ENCODE data around the gene MSLN. TPM values are rescaled to one million over a fixed set of nuclear protein-coding genes. Genes with fewer than 3 reads are reported as not detected.

MSLN gene
- total and polyA plus RNA-seq, 2 of the 13 experiments (the other 11 are each of a cell fraction or from before 2014, with no cell fraction given): 2.0 to 2.3 TPM

DNA sequence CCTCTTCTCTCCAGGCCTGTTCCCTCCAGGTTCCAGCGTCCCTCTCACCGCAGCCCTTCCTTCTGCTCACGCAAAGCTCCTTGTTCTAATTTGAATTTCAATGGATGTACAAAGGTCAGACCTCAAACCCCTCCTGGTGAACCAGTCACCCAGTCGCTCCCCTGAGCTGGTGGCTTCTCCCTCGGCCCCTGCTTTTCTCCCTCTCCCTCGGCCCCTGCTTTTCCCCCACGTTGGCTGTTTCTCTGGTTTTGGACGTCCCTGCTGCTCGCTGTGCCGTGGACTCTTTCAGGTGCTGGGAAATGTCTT lies 8.6 kb upstream of the MSLN start:
- no peaks in the 10 kb centered on the region for H3K9me3 ChIP-seq (ENCODE audit: low read length)
- intact Hi-C loops (cut with micrococcal nuclease; ENCODE audit: unreplicated experiment): no loop called here
- no peaks in the 10 kb centered on the region for H4K20me1 ChIP-seq (ENCODE audit: insufficient read depth, low read length)
- 2% methylated on average over 10 of the region's 10 CpGs for WGBS (ENCODE audit: low lambda C conversion rate)
- peaks cover 11% of the 10 kb centered on the region for H3K4me1 ChIP-seq (ENCODE audit: insufficient read depth, low read length)
- ChIA-PET CTCF (ENCODE audit: low intra/inter-chr PET ratio, low total read pairs) (no interaction called here), POLR2A (interaction anchor here (1.3 kb wide), 1 partner anchor 9 kb away, joined by 3 read pairs; no protein-coding TSS in a partner anchor)
- TF ChIP-seq RAD21 (CRISPR knock-in tag; IDR thresholded peaks at IDR 0.05) (no peak), SP4 (CRISPR knock-in tag; IDR thresholded peaks at IDR 0.05) (no peak), KAT2B (IDR thresholded peaks at IDR 0.05; ENCODE audit: borderline replicate concordance, low read depth, low read length) (no peak), ARNTL (CRISPR knock-in tag; IDR thresholded peaks at IDR 0.05) (no peak), SIX1 (CRISPR knock-in tag; IDR thresholded peaks at IDR 0.05; ENCODE audit: borderline replicate concordance) (no peak), RFX5 (IDR thresholded peaks at IDR 0.05; ENCODE audit: low read depth, low read length) (no peak), KMT2A (CRISPR knock-in tag; IDR thresholded peaks at IDR 0.05) (no peak), HES4 (CRISPR knock-in tag; IDR thresholded peaks at IDR 0.05; ENCODE audit: borderline replicate concordance) (no peak), GZF1 (CRISPR knock-in tag; IDR thresholded peaks at IDR 0.05) (no peak), CCAR2 (optimal IDR thresholded peaks at IDR 0.05; ENCODE audit: low read depth, low read length) (no peak), ZC3H13 (CRISPR knock-in tag; IDR thresholded peaks at IDR 0.05) (no peak), ZNF607 (CRISPR knock-in tag; IDR thresholded peaks at IDR 0.05; ENCODE audit: borderline replicate concordance) (no peak)
- TF ChIP-seq, protein P1, sequence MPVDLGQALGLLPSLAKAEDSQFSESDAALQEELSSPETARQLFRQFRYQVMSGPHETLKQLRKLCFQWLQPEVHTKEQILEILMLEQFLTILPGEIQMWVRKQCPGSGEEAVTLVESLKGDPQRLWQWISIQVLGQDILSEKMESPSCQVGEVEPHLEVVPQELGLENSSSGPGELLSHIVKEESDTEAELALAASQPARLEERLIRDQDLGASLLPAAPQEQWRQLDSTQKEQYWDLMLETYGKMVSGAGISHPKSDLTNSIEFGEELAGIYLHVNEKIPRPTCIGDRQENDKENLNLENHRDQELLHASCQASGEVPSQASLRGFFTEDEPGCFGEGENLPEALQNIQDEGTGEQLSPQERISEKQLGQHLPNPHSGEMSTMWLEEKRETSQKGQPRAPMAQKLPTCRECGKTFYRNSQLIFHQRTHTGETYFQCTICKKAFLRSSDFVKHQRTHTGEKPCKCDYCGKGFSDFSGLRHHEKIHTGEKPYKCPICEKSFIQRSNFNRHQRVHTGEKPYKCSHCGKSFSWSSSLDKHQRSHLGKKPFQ (CRISPR knock-in tag; IDR thresholded peaks at IDR 0.05; ENCODE audit: insufficient replicate concordance): no peak
- TF ChIP-seq, protein P2, sequence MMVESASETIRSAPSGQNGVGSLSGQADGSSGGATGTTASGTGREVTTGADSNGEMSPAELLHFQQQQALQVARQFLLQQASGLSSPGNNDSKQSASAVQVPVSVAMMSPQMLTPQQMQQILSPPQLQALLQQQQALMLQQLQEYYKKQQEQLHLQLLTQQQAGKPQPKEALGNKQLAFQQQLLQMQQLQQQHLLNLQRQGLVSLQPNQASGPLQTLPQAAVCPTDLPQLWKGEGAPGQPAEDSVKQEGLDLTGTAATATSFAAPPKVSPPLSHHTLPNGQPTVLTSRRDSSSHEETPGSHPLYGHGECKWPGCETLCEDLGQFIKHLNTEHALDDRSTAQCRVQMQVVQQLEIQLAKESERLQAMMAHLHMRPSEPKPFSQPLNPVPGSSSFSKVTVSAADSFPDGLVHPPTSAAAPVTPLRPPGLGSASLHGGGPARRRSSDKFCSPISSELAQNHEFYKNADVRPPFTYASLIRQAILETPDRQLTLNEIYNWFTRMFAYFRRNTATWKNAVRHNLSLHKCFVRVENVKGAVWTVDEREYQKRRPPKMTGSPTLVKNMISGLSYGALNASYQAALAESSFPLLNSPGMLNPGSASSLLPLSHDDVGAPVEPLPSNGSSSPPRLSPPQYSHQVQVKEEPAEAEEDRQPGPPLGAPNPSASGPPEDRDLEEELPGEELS (CRISPR knock-in tag; IDR thresholded peaks at IDR 0.05): no peak
- TF ChIP-seq, protein P3, sequence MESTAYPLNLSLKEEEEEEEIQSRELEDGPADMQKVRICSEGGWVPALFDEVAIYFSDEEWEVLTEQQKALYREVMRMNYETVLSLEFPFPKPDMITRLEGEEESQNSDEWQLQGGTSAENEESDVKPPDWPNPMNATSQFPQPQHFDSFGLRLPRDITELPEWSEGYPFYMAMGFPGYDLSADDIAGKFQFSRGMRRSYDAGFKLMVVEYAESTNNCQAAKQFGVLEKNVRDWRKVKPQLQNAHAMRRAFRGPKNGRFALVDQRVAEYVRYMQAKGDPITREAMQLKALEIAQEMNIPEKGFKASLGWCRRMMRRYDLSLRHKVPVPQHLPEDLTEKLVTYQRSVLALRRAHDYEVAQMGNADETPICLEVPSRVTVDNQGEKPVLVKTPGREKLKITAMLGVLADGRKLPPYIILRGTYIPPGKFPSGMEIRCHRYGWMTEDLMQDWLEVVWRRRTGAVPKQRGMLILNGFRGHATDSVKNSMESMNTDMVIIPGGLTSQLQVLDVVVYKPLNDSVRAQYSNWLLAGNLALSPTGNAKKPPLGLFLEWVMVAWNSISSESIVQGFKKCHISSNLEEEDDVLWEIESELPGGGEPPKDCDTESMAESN (CRISPR knock-in tag; conservative IDR thresholded peaks at IDR 0.05): no peak
- TF ChIP-seq, protein P4, sequence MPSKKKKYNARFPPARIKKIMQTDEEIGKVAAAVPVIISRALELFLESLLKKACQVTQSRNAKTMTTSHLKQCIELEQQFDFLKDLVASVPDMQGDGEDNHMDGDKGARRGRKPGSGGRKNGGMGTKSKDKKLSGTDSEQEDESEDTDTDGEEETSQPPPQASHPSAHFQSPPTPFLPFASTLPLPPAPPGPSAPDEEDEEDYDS (CRISPR knock-in tag; IDR thresholded peaks at IDR 0.05): no peak
- TF ChIP-seq, protein P5, sequence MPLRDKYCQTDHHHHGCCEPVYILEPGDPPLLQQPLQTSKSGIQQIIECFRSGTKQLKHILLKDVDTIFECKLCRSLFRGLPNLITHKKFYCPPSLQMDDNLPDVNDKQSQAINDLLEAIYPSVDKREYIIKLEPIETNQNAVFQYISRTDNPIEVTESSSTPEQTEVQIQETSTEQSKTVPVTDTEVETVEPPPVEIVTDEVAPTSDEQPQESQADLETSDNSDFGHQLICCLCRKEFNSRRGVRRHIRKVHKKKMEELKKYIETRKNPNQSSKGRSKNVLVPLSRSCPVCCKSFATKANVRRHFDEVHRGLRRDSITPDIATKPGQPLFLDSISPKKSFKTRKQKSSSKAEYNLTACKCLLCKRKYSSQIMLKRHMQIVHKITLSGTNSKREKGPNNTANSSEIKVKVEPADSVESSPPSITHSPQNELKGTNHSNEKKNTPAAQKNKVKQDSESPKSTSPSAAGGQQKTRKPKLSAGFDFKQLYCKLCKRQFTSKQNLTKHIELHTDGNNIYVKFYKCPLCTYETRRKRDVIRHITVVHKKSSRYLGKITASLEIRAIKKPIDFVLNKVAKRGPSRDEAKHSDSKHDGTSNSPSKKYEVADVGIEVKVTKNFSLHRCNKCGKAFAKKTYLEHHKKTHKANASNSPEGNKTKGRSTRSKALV (CRISPR knock-in tag; IDR thresholded peaks at IDR 0.05): no peak
- BruUV-seq (replicated peaks): no TSS peak
- H3K27me3 ChIP-seq (ENCODE audit: control insufficient read depth in 1 of 2, insufficient read depth in 2 of 2, low read length in 2 of 2): peaks cover 5 to 48% of the 10 kb centered on the region in 2 experiments
- in situ Hi-C loops (cut with HindIII; ENCODE audit: extremely low pct_ligation_motif_present, low pct_unique_long_range_greater_than_20kb): no loop called here
- peak overlapping the region in 1 of 3 experiments; percentile 27; a peak in 1 of 6 replicates for H3K4me3 ChIP-seq (replicated peaks in 1 of 3; ENCODE audit: insufficient read depth in 1 of 3, low read depth in 2 of 3, low read length in 3 of 3)
- DNase-seq (ENCODE audit: low spot score) (no peak), FAIRE-seq (no peak), ATAC-seq (peak; percentile 34)
- no peaks in the 10 kb centered on the region for H3K36me3 ChIP-seq (replicated peaks in 1 of 2; ENCODE audit: control insufficient read depth in 1 of 2, insufficient read depth in 2 of 2, low read length in 2 of 2)
- no peak overlapping the region for H3K9ac ChIP-seq (ENCODE audit: insufficient read depth, low read depth, low read length)
- no peaks in the 10 kb centered on the region for H3K79me2 ChIP-seq (ENCODE audit: insufficient read depth, low read length)
- no peak overlapping the region for H3K27ac ChIP-seq (ENCODE audit: extremely low read length, insufficient read depth, low read length)
- H2AFZ ChIP-seq (ENCODE audit: low read length): no peak overlapping the region
- 0 out of 2 replicates have a peak overlapping the region, but pooled peaks have one; percentile 26 for H3K4me2 ChIP-seq (ENCODE audit: low read depth, low read length)

Data from HepG2 (cell line).